GM12892 (cell line): ENCODE data around the gene GRID1.
"Not testable (repeated sequence)": the region's sequence is repeated elsewhere in the genome, so short reads cannot be mapped to it uniquely, and the experiment has no call there.

ENCODE experiments used
- DNase-seq: peaks from one replicate; pipeline ENCODE4 v3.0.0; 2011; ENCODE audit not compliant: insufficient read length
- FAIRE-seq: peaks from 2 replicates; lab custom pipeline; 2011; peaks lifted over from hg19 to GRCh38; lab: Jason Lieb, UNC
- POLR2A ChIP-seq: IDR thresholded peaks from 2 replicates; pipeline ENCODE4 v1.6.1; 2011; ENCODE audit warnings: low read depth, low read length, control low read depth
- POLR2AphosphoS5 ChIP-seq: IDR thresholded peaks from 2 replicates; pipeline ENCODE4 v1.6.1; 2011; ENCODE audit warnings: low read depth, low read length, control low read depth
- TAF1 ChIP-seq: IDR thresholded peaks from 2 replicates; pipeline ENCODE4 v1.6.1; 2011; ENCODE audit warnings: low read depth, mild to moderate bottlenecking, control low read depth, low read length, borderline replicate concordance

GRID1 gene

DNA sequence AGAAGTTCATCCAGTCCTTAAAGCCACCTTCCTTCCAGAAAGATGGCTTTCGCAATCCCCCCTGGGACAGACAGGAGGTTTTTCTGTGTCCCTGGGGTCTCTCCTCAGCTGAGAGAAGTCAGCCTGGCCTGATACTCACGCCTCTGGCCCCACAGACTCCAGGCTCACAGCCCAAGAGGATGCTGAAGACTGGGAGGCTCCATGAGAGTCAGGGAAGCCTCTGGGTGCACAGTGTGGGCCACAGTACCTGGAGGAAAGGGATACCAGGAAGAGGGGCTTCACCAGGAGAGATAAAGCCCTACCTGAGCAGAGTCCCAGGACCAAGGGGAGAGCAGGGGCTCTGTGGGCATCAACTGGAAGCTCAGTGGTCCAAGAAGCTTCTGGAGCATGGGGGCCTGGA is 324.4 kb downstream of the GRID1 start:
- DNase-seq (no peak), FAIRE-seq (no peak)
- no peak for TF ChIP-seq POLR2AphosphoS5
- no peak for TF ChIP-seq POLR2A
- no peak for TF ChIP-seq TAF1

- no peak for DNase-seq
- no peak for FAIRE-seq
- no peak for TF ChIP-seq TAF1
- TF ChIP-seq POLR2AphosphoS5, result no peak
- TF ChIP-seq POLR2A, result no peak
Measured at GRCh38 chr10:86041116-86041515, 325.5 kb downstream of the GRID1 start.

DNA sequence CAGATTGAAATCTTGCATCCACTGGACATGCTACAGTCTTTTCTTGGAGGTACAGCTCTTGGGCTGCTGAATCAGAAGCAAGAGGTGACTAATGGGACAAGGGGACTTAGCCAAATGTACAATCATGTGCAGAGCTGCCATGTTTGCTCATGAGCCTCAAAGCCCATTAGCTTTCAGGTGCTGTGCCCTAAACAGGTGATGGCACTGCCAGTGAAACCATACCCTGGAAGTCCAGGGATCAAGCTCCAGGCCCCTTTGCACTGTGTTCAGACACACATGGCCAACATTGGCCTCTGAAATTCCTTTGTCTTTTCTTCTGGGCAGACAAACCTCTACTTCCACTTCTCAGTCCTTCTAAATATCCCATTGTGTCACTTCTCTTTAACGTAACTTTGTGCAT is 328.2 kb downstream of the GRID1 start:
- no peak for DNase-seq
- TF ChIP-seq POLR2A (no peak), TAF1 (no peak), POLR2AphosphoS5 (no peak)
- FAIRE-seq, result no peak

DNA sequence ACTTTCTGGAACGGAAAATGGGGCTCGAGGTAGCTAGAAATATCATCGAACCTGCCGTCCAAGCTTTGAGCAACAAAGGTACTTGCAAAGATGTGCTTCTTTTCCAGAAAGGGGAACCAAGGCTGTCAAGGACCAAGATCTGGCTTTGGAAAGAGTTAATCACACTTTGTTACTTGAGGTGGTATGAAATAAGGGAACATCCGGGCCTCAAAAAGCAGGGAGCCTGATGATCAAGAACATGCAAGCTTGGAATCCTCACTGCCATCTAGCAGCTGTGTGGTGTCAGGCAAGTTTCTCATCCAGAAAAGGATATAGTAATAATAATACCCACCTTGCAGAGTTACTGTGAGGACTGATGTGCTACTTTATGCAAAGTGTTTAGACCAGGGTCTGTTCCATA is 329.5 kb downstream of the GRID1 start:
- no peak for DNase-seq
- FAIRE-seq, result no peak
- TF ChIP-seq POLR2AphosphoS5 (no peak), POLR2A (no peak), TAF1 (no peak)

DNA sequence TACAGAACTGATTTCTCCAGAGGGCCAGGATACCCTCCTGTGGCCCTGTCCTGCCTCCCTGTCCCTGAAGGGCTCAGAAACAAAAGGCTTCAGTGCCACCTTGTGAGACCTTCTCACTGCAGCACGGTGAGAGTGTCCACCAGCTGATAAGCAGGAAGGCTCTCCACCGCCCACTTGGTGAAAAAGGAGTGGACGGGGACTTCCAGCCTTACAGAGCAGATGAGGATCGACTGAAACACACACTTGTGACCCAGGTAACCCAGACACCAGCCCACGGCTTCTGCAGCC is 330.1 kb downstream of the GRID1 start:
- no peak for FAIRE-seq
- TF ChIP-seq TAF1 (no peak), POLR2AphosphoS5 (no peak), POLR2A (no peak)

GRCh38 chr10:86035791-86036543 is 330.6 kb downstream of the GRID1 start:
- no peak for DNase-seq
- FAIRE-seq, result no peak
- TF ChIP-seq TAF1 (no peak), POLR2AphosphoS5 (no peak), POLR2A (no peak)

More for the DNA sequence above, 330.1 kb downstream of the GRID1 start:
- DNase-seq, result no peak

DNA sequence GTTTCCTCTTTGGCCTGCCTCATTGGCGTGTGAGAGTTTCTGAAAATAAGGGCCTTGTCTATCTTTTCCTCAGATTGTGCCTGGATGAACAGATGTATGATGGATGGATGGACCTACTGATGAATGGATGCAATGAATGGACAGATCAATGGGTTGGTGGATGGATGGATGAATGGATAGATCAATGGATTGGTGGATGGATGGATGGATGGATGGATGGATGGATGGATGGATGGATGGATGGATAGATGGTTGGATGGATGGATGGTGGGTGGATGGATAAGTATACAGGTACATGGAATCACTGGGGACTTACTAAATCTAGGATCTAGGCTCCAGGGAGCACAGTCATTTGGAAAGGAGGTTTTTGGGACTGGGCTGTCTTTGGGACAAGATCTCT is 331.9 kb downstream of the GRID1 start:
- no peak for FAIRE-seq
- DNase-seq, result no peak
- no peak for TF ChIP-seq POLR2A
- TF ChIP-seq POLR2AphosphoS5, result no peak
- no peak for TF ChIP-seq TAF1

GRCh38 chr10:86033581-86033980 is 333.0 kb downstream of the GRID1 start:
- DNase-seq (no peak), FAIRE-seq (no peak)
- TF ChIP-seq TAF1 (no peak), POLR2A (no peak), POLR2AphosphoS5 (no peak)

DNA sequence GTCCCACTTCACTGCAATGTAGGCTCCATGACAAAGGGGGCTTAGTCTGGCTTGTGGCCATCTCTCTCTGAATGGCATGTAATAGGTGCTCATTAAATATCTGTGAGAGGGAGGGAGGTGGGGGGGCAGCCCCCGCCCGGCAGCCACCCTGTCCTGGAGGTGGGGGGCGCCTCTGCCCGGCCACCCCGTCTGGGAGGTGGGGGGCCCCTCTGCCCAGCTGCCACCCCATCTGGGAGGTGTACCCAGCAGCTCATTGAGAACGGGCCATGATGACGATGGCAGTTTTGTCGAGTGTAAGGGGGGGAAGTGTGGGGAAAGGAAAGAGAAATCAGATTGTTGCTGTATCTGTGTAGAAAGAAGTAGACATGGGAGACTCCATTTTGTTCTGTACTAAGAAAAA is 334.5 kb downstream of the GRID1 start:
- not testable (repeated sequence) for DNase-seq, FAIRE-seq

- no peak for TF ChIP-seq POLR2AphosphoS5
- TF ChIP-seq TAF1, result no peak
- TF ChIP-seq POLR2A, result no peak
Measured at GRCh38 chr10:86030312-86030711, 336.3 kb downstream of the GRID1 start.

GRCh38 chr10:86027346-86027745 is 339.2 kb downstream of the GRID1 start:
- no peak for DNase-seq
- no peak for TF ChIP-seq POLR2AphosphoS5
- no peak for TF ChIP-seq TAF1
- no peak for TF ChIP-seq POLR2A
- FAIRE-seq, result no peak

More at GRCh38 chr10:86030312-86030711, 336.3 kb downstream of the GRID1 start:
- no peak for FAIRE-seq
- DNase-seq, result no peak

DNA sequence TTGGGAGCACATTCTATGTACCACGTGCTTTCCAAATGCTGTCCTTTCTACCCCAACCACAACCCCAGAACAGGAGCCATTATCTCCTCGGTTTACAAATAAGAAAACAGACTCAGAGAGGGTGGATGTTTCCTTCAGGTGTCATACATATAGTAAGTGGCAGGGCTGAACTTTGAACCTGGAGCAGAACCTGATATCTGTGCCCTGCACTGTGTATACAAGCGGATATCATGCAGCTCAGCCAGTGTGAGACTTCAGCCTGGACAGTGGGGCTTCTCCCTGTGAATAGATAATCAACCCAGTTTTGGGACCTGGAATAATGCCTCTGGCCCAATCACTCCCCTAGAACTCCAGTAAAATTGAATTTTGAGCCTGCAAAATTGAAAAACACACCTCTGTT is 341.1 kb downstream of the GRID1 start:
- DNase-seq, result no peak
- FAIRE-seq, result no peak
- TF ChIP-seq POLR2A (no peak), TAF1 (no peak)
